Central memory CD4-positive, alpha-beta T cell (primary cell): ENCODE results near the gene RASGRF2.

Source experiments
- DNase-seq: peaks from one replicate; pipeline ENCODE4 v3.0.0; 2022

Gene RASGRF2

GRCh38 chr5:80956272-80956671 lies 3.9 kb upstream of the RASGRF2 start:
- no peak for DNase-seq

- no peak for DNase-seq
Observed at GRCh38 chr5:80957031-80957761, 3.0 kb upstream of the RASGRF2 start.

GRCh38 chr5:80958616-80959015 lies 1.5 kb upstream of the RASGRF2 start:
- DNase-seq: no peak

GRCh38 chr5:80959138-80959537 lies 1.0 kb upstream of the RASGRF2 start:
- no peak for DNase-seq

GRCh38 chr5:80960531-80961375 lies 590 bp downstream of the RASGRF2 start:
- peak; percentile 40 for DNase-seq

- peak; percentile 54 for DNase-seq
Observed at GRCh38 chr5:80961376-80962281, 1.5 kb downstream of the RASGRF2 start.

- no peak for DNase-seq
Observed at GRCh38 chr5:80962630-80963520, 2.7 kb downstream of the RASGRF2 start.

GRCh38 chr5:80963521-80963895 lies 3.3 kb downstream of the RASGRF2 start:
- DNase-seq: no peak

GRCh38 chr5:80963966-80964481 lies 3.9 kb downstream of the RASGRF2 start:
- no peak for DNase-seq

GRCh38 chr5:80964491-80964890 lies 4.3 kb downstream of the RASGRF2 start:
- no peak for DNase-seq

GRCh38 chr5:80964919-80965318 lies 4.8 kb downstream of the RASGRF2 start:
- no peak for DNase-seq

GRCh38 chr5:80967500-80968181 lies 7.5 kb downstream of the RASGRF2 start:
- DNase-seq: no peak

GRCh38 chr5:80973027-80973426 lies 12.9 kb downstream of the RASGRF2 start:
- peak; percentile 42 for DNase-seq

- no peak for DNase-seq
Observed at GRCh38 chr5:80975065-80975464, 14.9 kb downstream of the RASGRF2 start.

GRCh38 chr5:80976985-80977384 lies 16.8 kb downstream of the RASGRF2 start:
- no peak for DNase-seq

- DNase-seq: no peak
Observed at GRCh38 chr5:80977764-80978163, 17.6 kb downstream of the RASGRF2 start.

- DNase-seq: no peak
Observed at GRCh38 chr5:80978772-80979317, 18.7 kb downstream of the RASGRF2 start.

- no peak for DNase-seq
Observed at GRCh38 chr5:80982093-80982492, 21.9 kb downstream of the RASGRF2 start.

GRCh38 chr5:80985600-80986228 lies 25.6 kb downstream of the RASGRF2 start:
- DNase-seq: no peak

- DNase-seq: no peak
Observed at GRCh38 chr5:80986382-80986781, 26.2 kb downstream of the RASGRF2 start.
